Prostate gland (tissue), 2 donors: ENCODE measurements around the gene LY6G6C. TPM values are rescaled to one million over a fixed set of nuclear protein-coding genes. Genes with fewer than 3 reads are reported as not detected.

Experiments
- DNase-seq: peaks from one replicate; pipeline ENCODE4 v3.0.0-alpha.2; 2019; ENCODE audit warnings: low spot score
- H3K27ac ChIP-seq, 2 donors: fragments of 200-600 bp; sonication (generic); 2 replicates each; pipeline ENCODE4 v1.5.1; 2017 to 2019
- H3K27me3 ChIP-seq: fragments of 200-600 bp; sonication (generic); replicated peaks from 2 replicates; pipeline ENCODE4 v1.5.1; 2019; ENCODE audit not compliant: insufficient read depth
- H3K36me3 ChIP-seq, 2 donors: fragments of 200-600 bp; sonication (generic); 1 replicate in 1 of 2; 2 replicates in 1 of 2; pipeline versions ENCODE4 v1.5.1 to v1.8.1; 2017 to 2019
- H3K4me1 ChIP-seq: fragments of 200-600 bp; sonication (generic); replicated peaks from 2 replicates; pipeline ENCODE4 v1.5.1; 2019
- H3K4me3 ChIP-seq, 2 donors: fragments of 200-600 bp; sonication (generic); 2 replicates each; pipeline ENCODE4 v1.5.1; 2017 to 2019
- H3K9me3 ChIP-seq: fragments of 200-600 bp; sonication (generic); 2 replicates; pipeline ENCODE4 v1.5.1; 2017
- POLR2A ChIP-seq: fragments of 450-650 bp; IDR thresholded peaks from one replicate; pipeline ENCODE4 v1.6.1; 2016; ENCODE audit warnings: antibody characterized with exemption, mild to moderate bottlenecking
- POLR2AphosphoS5 ChIP-seq: sonication (generic); formaldehyde crosslinking; IDR thresholded peaks from one replicate; pipeline ENCODE4 v1.6.1; 2017; ENCODE audit warnings: antibody characterized with exemption
- WGBS: methylation state at CpG from one replicate; pipeline ENCODE4 v1.1.5; 2018; 5-methylcytosine and 5-hydroxymethylcytosine counted together
- intact Hi-C: fragments of 100-400 bp; cut with DNase I; formaldehyde crosslinking; loops from one replicate; pipeline ENCODE4 v1.14.2; 2022
- total RNA-seq, 2 donors: library from RNA; depleted of rRNA; stranded (reverse); fragments of >200 nt; gene quantifications; one replicate each; pipeline ENCODE4 v1.1.0, GENCODE V29; 2016
- TF ChIP-seq, protein P1 (sequence below), 4 experiments: fragments of 200-600 bp in 2 of 4; fragments of 450-650 bp in 2 of 4; sonication (generic) in 2 of 4; IDR thresholded peaks; 1 replicate in 3 of 4; 2 replicates in 1 of 4; pipeline ENCODE4 v1.5.1; 2016 to 2019; ENCODE audit warnings: antibody characterized with exemption in 4 of 4, mild to moderate bottlenecking in 2 of 4, moderate library complexity in 2 of 4

LY6G6C gene
- total RNA-seq, 2 donors from 2014 or later, result not detected

DNA sequence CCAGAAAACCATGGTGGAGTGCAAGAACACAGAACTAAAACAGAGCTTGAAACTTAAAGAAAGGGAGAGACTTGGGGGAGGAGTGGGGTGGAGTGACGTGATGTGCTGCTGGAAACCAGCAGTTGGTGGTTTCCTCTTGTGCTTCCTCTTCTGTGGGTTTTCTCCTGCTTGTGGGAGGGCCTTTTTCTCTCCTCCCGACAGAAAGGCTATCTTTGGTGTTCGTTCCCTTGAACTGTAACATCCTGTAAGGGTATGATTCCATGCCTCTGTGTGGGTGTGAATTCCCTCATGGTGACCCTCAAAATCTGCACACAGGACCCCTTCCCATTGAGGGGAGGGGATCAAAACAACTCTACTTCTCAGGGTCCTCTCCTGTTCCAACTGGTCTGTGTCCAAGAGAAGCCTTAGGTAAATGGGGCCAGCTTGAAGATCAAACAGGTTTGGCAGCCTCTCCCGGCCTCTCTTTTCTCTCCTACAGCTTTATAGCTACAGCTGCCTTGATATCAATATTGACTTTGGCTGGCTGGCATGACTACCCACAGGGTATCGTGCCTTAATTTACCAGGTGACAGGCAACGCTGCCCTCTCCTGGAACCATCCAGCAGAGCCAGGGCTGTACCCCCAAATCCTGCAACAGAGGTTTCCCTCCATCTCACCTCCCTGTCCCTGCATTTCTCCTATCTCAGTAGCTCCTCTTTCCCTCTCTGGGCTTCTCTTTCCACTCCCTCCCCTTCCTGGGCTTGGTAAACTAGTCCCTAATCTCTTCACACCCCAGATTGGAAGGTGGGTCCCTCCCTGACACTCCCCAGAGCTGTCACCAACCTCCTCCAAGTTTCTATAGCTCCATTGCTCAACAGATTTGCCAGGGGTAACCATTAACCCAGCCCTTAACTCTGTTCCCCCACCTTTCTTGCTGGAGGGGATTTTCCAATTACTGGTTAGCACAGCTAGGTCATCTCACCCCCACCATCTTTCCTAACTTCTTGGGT is 16.7 kb upstream of the LY6G6C start:
- Histone ChIP-seq H3K4me3 (no peak overlapping the region), H3K36me3 (no peaks in the 10 kb centered on the region), H3K9me3 (no peaks in the 10 kb centered on the region), H3K27ac (peak overlapping the region; percentile 94 to 98), H3K4me1 (peaks cover 17% of the 10 kb centered on the region), H3K27me3 (no peaks in the 10 kb centered on the region)
- intact Hi-C loops, result loop anchor here (5.0 kb wide), 1 partner anchor 84 kb away; no protein-coding TSS in a partner anchor
- TF ChIP-seq, protein P1, sequence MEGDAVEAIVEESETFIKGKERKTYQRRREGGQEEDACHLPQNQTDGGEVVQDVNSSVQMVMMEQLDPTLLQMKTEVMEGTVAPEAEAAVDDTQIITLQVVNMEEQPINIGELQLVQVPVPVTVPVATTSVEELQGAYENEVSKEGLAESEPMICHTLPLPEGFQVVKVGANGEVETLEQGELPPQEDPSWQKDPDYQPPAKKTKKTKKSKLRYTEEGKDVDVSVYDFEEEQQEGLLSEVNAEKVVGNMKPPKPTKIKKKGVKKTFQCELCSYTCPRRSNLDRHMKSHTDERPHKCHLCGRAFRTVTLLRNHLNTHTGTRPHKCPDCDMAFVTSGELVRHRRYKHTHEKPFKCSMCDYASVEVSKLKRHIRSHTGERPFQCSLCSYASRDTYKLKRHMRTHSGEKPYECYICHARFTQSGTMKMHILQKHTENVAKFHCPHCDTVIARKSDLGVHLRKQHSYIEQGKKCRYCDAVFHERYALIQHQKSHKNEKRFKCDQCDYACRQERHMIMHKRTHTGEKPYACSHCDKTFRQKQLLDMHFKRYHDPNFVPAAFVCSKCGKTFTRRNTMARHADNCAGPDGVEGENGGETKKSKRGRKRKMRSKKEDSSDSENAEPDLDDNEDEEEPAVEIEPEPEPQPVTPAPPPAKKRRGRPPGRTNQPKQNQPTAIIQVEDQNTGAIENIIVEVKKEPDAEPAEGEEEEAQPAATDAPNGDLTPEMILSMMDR (IDR thresholded peaks at IDR 0.05), result peak in 3 of 4 experiments; percentile 43 to 89 (median 65)
- TF ChIP-seq POLR2AphosphoS5 (peak; percentile 84), POLR2A (peak; percentile 33)
- peak; percentile 92 for DNase-seq
- WGBS, result 12% methylated on average over 6 of the region's 6 CpGs

DNA sequence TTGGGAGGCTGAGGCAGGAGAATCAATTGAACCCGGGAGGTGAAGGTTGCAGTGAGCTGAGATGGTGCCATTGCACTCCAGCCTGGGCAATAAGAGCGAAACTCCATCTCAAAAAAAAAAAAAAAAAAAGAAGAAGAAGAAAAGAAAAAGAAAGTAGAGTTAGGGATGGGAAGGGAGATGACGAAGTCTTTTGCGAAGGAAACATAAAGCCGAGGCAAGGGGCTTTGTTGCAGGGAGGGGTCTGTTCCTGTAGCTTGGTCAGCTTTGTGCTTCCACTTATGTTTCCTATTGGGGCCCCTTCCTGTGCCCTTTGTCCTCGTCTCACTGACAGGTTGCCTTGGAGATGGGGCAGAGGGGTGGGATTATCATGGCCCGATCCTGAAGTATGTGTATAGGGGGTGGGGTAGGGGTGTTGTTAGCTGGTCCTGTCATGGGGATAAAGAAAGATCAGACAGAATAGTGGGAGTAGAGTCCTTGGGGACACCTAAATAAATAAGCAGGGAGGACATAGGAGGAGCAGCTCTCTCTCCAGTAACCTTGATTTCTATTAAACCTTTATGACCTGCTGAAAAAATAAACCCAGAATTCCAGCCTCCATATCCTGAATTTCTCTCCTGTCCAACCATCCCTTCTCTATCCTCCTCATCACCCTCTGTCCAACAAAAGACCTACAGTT is 15.9 kb upstream of the LY6G6C start:
- peaks cover 0 to 4% of the 10 kb centered on the region in 2 donors for H3K36me3 ChIP-seq
- TF ChIP-seq, protein P1 (IDR thresholded peaks at IDR 0.05), result no peak
- TF ChIP-seq POLR2A (no peak), POLR2AphosphoS5 (no peak)
- H3K9me3 ChIP-seq, result no peaks in the 10 kb centered on the region
- DNase-seq, result no peak
- peak overlapping the region; percentile 94 to 98 for H3K27ac ChIP-seq
- H3K4me3 ChIP-seq, result peak overlapping the region in 1 of 2 donors; percentile 4
- no peaks in the 10 kb centered on the region for H3K27me3 ChIP-seq
- H3K4me1 ChIP-seq, result peaks cover 17% of the 10 kb centered on the region
- WGBS, result 48% methylated on average over 7 of the region's 7 CpGs
- intact Hi-C loops, result loop anchor here (5.0 kb wide), 1 partner anchor 85 kb away; no protein-coding TSS in a partner anchor

DNA sequence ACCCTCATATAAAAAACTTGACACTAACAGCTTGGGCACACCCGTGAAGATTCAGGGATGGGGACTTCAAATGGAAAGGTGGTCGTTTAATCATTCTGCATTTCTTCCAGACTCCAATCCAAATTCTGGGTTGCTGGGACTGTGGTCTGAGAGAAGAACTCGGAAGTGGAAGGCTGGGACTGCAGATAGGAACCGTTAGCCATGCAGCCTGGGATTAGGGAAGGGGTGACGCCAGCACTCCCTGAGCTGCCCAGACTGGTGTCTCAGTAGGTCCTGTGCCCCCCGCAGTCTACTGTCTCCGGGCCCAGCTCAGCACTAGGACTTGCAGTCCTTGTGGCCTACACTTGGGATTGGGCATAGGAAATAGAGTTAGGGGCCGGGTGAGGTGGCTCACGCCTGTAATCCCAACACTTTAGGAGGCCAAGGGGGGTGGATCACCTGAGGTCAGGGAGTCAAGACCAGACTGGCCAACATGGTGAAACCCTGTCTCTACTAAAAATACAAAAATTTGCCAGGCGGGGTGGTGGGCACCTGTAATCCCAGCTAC is 15.3 kb upstream of the LY6G6C start:
- DNase-seq, result no peak
- TF ChIP-seq POLR2A (no peak), POLR2AphosphoS5 (no peak)
- H3K4me1 ChIP-seq, result peaks cover 17% of the 10 kb centered on the region
- intact Hi-C loops, result loop anchor here (5.0 kb wide), 1 partner anchor 85 kb away; no protein-coding TSS in a partner anchor
- WGBS, result 35% methylated on average over 10 of the region's 10 CpGs
- H3K27ac ChIP-seq, result peak overlapping the region; percentile 94 to 98
- peak overlapping the region; percentile 61 to 78 for H3K4me3 ChIP-seq
- no peaks in the 10 kb centered on the region for H3K9me3 ChIP-seq
- H3K36me3 ChIP-seq, result peaks cover 3 to 10% of the 10 kb centered on the region in 2 donors
- H3K27me3 ChIP-seq, result no peaks in the 10 kb centered on the region

DNA sequence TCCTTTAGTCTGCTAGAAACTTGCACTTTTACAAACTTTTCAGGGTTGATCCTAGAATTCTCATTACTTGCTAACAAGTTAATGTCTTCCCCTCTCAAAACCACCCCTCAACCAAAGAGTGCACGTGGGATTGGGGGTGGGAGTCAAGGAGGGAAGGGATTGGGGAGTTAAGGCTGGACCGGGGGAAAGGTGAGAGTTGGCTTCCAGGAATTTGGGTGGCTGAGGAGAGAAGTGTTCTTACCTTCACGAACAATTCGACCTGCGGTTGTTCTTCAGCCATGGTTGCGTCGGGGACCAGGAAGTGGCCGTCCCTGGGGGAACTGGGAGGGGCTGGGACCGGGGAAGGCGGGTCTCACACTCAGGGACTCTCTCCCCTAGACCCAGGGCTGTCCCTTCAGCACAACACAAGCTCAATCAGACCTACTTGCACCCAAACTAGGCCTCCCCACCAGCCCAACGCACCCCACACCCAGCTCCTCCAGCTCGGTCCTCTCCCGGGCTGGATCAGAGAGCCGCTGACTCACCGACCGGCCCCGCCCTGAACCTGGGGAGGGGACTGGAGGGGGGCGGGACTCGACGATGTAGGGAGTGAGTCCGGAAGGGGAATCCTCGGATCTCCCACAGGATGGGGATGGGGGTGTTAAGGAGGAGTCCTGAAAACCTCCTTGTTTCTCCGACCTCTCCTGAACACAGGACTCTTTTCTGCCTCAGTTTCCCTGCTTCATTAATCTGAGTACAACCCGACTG is 14.6 kb upstream of the LY6G6C start, which contains the start of gene CLIC1:
CLIC1 (minus strand) TSS at position 510 of the 747 bp plus-strand sequence; CDS start at position 280, 230 bp downstream.
- WGBS, result 0% methylated on average over 24 of the region's 24 CpGs
- DNase-seq, result peak; percentile 87
- peaks cover 4 to 14% of the 10 kb centered on the region in 2 donors for H3K36me3 ChIP-seq
- TF ChIP-seq POLR2AphosphoS5, result peak; percentile 97
- TF ChIP-seq, protein P1 (IDR thresholded peaks at IDR 0.05), result no peak
- TF ChIP-seq POLR2A, result peak; percentile 97
- peak within 1 kb of the TSS; percentile 61 to 78 for H3K4me3 ChIP-seq
- H3K9me3 ChIP-seq, result no peaks in the 10 kb centered on the region
- peak within 1 kb of the TSS; percentile 94 to 98 for H3K27ac ChIP-seq
- H3K27me3 ChIP-seq, result no peaks in the 10 kb centered on the region
- intact Hi-C loops, result loop anchor here (5.0 kb wide), 1 partner anchor 86 kb away; no protein-coding TSS in a partner anchor
- peaks cover 17% of the 10 kb centered on the region for H3K4me1 ChIP-seq
